Gastroesophageal sphincter (tissue), 3 donors: ENCODE results near the gene DIP2C.

Experiments
- CTCF ChIP-seq, 4 experiments: fragments of 200-600 bp in 2 of 4; fragments of 450-650 bp in 2 of 4; sonication (generic) in 1 of 4; IDR thresholded peaks; one replicate each; pipeline ENCODE4 v1.5.1; 2017 to 2019; ENCODE audit warnings: antibody characterized with exemption in 4 of 4, mild to moderate bottlenecking in 2 of 4, moderate library complexity in 2 of 4
- EP300 ChIP-seq: sonication (generic); formaldehyde crosslinking; IDR thresholded peaks from one replicate; pipeline ENCODE4 v1.6.1; 2017; ENCODE audit warnings: antibody characterized with exemption, mild to moderate bottlenecking
- POLR2A ChIP-seq, 2 donors: fragments of 450-650 bp; IDR thresholded peaks; one replicate each; pipeline ENCODE4 v1.6.1; 2017; ENCODE audit warnings: antibody characterized with exemption in 2 of 2, mild to moderate bottlenecking in 2 of 2, moderate library complexity in 1 of 2
- POLR2AphosphoS5 ChIP-seq: sonication (generic); formaldehyde crosslinking; IDR thresholded peaks from one replicate; pipeline ENCODE4 v1.6.1; 2017; ENCODE audit warnings: antibody characterized with exemption

DNA sequence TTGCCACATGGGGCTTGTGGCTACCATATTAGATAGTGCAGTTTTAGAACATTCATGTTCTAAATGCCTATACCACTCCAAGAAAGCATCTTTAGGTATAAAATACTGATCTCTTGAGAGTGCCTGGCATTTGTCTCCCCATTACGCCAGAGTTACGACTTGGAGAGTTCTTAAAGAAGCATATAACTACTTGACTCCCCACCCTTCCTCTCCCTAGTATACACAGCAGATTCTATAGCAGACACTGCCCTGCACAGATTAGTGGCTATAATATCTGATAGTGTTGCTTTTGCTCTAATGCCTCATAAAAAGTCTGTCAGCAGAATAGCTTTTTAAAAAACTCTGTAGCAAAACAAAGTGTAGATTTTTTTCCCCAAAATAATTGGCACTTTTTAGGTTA is 463.4 kb downstream of the DIP2C start:
- no peak for TF ChIP-seq CTCF (IDR thresholded peaks at IDR 0.05)
- TF ChIP-seq POLR2AphosphoS5: no peak
- TF ChIP-seq POLR2A (IDR thresholded peaks at IDR 0.05): no peak
- TF ChIP-seq EP300: no peak
